NCI-H2029 (cell line): ENCODE results near the gene CAMTA1.

Experiments used
- DNase-seq: peaks from one replicate; lab custom pipeline; 2025; lab: John Stamatoyannopoulos, UW

Gene CAMTA1

DNA sequence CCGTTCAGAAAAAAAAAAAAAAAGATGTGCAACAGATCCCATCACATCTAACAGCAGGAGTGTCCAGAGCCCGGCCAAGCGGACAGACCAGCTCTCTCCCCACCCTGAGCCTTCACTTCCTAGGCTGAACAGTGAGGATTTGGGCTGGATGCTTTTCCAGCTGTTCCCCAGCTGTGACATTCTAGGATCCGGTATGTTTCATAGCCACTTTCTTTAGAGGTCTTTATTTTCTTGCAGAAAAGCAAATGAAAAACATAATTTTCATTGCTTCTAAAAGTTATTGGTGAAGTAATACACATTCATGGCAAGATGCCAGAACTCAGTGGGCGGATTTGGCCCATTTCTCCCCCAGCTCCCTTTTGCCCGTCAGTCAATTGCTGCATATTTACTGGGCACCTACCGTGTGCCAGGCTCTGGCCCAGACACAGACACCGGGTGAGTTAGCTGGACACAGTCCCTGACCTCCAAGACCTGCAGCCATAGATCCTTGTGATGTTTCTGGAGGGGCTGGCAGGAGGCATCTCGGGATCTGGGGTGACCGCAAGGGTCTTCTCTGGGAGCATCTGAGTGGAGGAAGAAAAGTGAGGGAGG lies 772.1 kb downstream of the CAMTA1 start:
- DNase-seq, result no peak

DNA sequence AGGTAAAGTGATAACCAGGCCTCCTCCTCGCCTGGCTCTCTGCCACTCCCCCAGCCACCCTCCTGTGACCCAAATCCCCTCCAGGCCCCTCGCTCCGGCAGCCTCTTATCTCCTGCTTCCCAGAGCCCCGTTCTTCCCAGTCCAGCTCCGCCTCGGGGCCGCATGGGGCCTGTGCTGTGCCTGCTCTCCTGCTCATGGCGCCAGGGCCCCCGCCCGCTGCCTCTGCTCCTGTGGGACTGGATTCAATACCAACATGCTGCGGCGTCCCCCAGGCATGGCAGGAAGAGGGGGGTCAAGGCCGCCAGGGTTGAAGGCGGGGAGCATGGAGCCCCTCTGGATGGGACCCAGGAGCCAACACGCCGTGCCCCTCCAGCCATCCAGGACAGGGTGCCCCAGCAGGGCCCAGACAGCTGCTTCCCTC lies 772.8 kb downstream of the CAMTA1 start:
- no peak for DNase-seq

DNA sequence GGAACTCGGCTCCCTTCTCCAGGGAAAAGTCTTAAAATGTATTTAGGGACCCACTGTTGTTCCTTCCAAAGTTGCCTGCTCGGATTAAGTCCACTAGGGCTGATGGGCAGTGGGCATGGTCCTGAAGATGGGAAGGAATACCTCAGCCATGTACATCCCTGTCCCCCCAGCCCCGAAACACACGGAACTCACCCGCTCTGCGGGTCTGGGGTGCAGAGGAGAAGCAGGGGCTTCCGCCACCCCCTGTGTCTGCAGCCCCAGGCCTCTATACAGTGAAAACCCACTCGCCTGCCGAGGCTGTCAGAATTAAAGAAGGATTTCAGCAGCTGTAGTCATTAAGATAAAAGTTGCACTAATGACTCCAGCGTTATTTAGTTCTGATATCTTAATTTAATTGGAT lies 773.2 kb downstream of the CAMTA1 start:
- DNase-seq, result no peak

DNA sequence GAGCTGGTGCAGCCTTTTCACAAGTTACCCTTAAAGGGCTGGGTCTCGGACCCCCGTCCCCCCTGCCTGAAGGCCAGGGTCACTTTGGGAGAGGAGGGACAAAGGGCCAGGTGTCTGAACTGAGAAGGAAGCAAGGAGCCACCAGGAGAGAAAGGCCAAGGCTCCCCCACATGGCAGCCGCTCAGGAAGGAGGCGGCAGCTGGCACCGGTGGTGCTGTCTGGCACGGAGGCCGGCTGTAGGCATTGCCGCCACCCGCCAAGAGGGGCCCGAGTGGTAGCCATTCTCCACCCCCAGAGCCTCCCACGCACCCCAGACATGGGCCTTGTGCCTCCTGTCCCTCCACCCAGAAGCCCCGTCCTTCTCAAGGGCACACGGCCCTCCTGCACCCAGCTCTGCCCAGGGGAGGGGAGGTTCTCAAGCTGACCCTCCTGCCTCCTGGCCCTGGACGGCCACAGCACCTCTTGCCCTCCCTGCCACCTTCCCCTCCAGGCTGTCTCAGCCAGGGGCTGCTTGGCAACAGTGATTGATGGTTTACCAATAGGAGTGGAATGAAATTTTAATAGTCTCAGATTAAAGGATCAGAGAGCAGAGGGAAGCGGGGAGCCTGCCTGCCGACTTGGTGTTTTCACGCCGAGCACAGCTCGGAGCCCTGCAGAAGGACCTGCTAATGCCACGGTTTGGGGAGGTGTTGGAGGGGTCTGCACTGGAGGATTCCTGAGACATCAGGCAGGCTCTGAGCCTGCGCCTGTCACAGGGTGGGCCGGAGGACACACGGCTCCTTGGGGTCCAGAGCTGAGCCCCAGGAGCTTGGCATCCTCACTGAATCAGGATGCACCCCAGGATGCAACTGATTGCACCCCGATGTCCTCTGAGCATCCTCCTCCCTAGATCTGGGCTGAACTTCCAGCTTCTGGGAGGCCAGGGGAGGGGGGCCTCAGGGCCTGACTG lies 773.9 kb downstream of the CAMTA1 start:
- no peak for DNase-seq

DNA sequence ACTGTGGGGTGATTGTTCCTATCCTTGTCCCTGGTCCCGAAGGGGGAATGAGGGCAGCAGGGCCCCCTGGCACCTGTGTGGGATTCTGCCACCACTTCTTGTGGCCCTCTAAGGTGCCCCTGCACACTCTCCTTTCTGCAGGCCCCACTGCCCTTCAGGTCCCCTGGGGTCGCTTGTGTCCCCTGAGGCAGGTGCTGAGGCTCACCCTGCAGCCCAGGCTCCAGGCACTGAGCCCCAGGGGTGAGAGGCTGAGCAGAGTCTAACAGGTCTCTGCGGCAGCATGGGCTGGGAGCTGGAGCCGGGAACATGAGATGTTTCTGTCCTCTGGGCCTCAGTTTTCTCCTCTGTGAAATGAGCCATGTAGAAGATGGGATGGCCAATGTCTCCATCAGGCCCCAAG lies 774.9 kb downstream of the CAMTA1 start:
- DNase-seq, result no peak

DNA sequence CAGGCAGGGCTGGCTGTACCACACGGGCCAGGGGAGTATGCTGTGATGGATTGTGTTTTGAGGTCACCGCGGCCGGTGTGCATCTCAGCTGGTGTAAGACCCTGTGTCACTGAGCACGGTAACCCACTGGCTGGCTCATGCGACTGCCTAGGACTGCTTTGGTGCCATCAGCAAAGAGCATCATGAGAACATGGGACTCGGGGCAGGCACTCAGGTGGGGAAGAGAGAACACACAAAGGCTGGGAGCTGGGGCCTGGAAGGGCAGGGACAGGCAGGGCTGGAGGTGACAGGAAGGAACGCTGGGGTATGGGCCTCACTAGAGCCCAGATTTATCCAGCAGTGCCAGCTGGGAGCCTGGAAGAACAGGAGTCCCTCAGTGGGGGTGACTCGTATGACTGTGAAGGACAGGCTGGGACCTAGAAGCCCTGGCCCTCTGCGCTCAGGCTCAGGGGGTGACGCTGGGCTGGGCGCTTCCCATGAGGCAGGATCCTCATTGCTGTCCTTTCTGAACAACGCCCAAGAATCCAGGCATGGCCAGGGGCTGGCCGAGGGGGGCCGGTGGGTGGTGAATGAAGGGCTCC lies 775.4 kb downstream of the CAMTA1 start:
- no peak for DNase-seq

DNA sequence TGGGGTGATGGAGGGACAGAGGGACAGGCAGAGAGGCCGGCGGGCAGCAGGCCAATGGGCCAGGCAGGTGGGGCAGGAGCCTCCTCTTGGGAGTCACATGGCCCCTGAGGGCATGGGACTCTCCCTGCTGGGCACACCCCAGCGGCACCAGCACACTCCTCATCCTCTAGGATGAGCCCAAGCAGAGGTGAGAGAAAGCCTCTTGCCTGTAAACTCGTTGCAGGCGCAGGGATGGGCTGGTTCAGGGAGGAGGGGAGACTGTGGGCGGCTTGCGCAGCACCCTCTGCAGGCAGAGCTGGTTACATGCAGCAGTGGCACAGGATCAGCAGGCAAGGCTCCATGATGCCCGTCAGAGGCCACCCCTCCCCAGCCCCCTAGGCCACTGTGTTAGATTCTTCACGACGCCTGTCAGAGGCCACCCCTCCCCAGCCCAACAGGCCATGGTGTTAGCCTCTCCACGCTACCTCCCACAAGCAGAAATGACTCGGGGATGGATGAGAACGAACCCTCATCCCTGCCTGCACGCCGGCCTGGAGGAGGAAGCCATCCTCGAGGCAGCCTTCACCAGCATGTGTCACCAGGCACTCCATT lies 776.2 kb downstream of the CAMTA1 start:
- no peak for DNase-seq

DNA sequence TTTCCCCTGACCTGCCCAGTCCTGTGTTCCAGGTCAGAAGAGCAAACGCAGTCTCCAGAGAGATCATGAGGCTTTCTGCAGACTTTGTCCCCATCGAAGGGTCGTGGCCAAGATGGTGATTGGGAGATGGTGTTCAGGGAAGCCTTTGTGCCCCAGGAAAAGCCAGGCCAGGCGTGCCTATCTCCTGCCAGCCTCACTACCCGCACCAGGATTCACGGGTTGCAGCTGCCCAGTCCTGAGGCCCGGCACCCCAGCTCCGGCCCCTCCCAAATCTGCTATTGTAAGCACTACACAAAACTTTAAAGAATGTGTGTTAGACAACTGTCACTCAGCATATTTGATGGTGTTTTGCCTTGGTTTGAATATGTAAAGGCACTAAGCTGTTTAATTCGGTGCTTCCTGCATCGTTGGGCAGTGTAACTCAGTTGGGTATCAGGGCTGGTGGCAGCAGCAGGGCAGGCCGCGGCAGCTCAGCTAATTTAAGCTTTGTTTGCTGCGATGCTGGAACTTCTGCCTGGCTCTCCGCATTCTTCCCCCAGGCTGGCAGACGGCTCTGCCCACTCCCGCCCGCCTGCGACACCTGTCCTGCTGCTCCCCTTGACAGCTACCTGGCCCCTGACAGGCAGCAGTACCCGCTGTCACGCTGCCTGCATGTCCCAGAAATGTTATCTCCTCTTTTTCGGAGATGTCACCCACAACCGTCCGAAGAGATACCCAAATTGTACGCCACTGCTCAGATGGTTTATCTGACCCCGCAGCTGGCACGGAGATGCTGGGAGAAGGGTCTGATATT lies 776.9 kb downstream of the CAMTA1 start:
- DNase-seq, result no peak

DNA sequence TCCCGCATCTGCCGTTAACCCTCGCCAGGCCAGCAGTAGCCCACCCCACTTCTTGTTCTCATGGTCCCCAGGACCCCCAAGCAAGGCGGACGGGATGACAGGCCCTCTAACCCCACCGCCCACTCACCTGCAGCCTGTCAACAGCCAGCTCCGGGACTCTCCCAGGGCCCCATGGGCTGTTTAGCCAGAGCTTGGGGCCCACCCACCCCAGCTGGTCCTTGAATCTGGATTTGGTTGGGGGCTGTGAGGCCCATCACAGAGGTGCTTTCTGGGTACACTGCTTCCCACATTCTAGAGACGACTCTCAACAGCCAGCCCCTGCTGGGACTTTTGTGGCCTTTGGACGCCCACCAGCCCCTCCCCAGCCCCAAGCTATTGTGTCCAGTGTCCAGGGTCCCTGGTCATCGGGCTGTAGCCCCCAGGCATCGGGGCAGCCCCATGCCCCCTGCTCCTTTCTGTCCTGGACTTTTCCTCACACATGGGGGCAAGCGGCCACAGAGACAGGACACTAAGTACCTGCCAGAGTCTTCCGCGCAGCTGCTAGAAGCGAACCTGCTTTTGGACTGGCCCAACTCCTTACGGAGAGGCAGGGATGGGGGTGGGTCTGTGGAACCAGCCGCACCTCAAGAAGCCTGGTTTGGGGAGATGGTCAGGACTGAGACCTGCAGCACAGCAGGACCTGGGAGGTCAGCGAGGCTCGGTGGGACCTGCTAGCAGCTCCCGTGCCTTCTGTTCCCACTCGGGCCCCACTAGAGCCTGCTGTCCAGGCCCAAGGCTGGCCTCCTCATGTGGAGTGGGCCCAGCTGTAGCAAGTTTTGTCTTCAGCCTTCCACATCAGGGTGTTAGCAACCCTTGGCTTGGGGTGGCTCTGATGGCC lies 777.7 kb downstream of the CAMTA1 start:
- DNase-seq, result no peak

DNA sequence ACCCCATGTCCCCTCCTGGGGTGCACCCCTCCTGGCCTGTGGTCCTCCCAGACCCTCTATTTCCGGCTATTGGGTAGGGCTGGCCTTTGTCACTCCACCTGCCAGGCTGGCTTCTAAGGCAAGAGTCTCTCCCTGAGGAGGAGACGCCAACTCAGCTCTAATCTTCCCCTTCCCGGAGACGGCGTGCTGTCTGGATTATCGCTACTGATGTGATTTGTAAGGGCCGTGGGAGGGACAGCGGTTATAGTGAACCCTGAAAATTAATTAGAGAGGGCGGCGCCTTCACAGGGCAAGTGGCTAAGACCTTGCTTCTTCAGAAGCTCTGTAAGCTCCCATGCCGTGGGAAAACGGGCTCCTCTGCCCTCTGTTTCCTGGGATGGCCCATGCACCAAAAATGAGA lies 778.9 kb downstream of the CAMTA1 start:
- no peak for DNase-seq

DNA sequence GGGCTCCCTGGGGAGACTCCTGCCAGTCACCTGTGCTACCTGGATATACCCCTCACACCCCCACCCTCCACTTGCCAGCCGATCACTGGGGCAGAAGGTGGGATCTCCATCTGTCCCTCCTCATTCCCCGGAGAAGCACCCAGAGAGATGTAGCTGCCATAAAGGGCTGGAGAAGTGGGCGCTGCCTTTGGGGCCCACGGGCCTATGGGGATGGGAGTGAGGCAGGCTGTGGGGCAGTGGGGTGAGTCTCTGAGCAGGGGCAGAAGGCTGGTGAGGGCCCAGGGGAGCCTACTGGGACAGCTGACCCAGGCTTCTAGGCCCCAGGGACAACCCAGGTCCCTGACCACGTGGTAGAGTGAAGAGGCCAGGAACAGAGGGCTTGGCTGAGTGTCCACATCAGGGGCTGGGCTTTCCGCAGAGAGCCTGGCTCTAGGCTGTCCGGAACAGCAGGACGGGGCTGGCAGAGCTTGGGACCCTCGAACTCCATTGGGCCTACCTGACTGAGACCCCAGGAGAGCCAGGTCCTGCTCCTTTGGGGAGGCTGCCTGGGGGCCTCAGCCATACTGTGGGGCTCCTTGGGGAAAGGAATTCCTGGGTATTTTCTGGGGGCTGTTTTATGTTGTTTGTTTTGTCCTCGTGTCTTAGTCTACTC lies 780.0 kb downstream of the CAMTA1 start:
- DNase-seq, result no peak

DNA sequence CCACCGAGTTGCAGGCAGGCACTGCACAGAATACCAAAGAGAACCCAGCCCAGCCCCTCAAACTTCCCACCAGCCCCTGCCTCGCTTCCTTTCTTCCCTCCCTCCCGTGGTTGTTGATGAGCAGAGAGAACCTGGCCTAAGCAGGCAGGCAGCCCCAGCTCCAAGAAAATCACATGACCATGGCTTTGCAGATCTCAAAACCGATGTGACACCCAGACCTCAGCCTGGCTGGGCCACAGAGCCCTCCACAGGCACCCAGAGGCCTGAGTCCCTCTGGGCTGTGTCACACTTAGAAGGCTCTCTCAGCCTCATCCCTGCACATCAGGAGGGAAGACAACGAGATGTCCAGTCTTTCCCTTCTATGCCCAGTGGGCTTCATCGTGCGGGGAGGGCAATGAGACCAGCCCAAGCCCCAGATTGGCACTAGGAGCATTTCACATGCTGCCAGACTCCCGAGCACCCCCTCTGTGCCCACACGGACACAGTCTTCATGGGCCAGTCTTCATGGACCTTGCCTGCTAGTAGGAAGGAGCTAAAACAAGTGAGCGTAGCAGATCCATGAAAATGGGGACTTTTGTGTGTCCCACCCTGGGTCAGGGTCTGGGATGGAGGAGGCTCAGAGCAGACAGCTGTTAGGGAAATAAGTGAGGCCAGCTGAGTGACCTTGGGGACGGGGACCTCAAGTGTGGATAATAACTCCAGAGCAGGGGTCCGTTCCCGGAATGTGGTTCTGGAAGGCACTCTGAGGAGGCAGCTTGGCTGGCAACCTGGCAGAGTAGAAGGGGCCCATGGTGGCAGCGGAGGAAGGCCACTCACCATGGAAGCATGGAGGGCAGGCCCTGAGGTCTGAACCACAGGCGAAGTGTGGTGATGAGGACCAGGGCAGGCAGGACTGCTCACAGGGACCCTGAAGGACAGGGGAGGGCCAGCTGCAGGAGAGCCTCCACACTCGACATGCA lies 781.4 kb downstream of the CAMTA1 start:
- DNase-seq, result no peak

DNA sequence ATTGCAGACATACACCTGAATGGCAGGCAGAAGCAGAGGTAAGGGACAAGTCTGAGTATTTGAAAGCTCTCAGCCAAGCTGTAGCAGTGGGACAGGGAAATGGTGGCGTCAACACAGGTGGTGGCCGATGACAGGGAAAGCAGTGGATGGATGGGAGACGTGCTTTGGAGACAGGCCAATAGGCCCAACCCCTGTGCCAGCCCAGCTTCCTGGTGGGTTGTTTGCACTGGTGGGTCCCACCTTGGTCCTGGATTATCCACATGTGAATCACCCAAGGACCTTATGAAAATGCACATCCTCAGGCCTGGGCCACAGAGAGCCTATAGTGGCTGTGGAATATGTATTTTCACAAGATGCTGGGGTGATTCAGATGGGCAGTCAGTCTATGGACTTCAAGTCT lies 782.1 kb downstream of the CAMTA1 start:
- no peak for DNase-seq

DNA sequence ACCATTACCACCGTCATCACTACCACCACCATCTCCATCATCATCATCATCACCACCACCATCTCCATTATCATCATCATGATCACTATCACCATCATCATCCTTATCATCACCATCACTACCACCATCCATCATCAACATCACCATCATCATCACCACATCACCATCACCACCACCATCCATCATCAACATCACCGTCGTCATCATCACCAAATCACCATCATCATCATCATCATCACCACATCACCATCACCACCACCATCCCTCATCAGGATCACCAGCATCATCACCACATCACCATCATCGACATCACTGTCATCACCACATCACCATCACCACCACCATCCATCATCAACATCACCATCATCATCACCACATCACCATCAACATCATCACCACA lies 782.8 kb downstream of the CAMTA1 start:
- DNase-seq, result no peak

DNA sequence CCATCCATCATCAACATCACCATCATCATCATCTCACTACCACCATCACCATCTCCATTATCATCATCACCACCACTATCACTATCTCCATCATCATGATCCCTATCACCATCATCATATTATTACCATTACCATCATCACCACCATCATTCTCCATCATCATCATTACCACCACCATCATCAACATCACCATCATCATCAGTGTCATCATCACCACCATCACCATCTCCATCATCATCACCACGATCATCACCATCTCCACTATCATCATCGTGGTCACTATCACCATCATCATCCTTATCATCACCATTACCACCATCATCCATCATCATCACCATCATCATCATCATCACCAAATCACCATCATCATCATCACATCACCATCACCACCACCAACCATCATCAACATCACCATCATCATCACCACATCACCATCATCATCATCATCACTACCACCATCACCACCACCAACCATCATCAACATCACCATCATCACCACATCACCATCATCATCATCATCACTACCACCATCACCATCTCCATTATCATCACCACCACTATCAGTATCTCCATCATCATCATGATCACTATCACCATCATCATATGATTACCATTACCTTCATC lies 783.8 kb downstream of the CAMTA1 start:
- DNase-seq, result no peak

DNA sequence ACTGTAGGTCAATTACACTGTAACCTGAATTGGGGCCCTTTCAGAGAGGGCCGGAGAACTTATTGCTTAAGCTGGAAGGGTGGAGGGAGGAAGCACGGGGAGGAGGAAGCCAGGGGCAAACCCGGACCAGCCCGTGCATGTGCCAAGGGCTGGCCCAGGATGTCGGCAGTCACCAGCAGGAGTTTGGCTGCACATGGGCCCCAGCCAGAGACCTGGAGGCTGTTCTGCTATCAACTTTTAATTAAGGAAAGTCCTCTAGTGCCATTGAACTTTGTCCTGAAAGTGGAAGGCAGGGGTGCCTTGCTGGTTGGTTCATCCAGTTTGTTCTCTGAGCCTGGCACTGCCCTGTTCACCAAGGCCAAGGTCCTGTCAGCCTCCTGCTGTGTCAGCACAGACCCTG lies 785.1 kb downstream of the CAMTA1 start:
- DNase-seq, result no peak

DNA sequence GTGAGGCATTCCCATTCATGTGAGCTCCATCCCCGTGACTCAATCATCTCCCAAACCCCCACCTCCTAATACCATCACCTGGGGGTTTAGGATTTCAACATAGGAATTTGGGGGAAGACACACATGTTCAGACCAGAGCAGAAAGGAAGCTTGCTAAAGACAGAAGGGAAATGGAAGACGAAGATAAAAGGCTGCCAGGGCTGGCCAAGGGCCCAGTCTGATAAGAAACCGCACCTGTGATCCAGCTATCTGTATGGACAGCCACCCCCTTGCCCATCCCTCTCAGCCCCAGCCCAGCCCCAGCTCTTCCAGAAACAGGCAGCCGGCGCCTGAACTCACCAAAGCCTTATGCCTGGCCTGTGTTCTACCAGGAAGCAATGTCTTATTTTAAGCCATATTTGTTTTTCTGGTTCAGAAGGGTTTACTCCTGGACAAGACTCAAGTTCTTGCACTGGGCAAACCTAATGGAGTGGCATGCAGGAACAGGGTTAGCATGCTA lies 787.4 kb downstream of the CAMTA1 start:
- DNase-seq, result peak; percentile 90

DNA sequence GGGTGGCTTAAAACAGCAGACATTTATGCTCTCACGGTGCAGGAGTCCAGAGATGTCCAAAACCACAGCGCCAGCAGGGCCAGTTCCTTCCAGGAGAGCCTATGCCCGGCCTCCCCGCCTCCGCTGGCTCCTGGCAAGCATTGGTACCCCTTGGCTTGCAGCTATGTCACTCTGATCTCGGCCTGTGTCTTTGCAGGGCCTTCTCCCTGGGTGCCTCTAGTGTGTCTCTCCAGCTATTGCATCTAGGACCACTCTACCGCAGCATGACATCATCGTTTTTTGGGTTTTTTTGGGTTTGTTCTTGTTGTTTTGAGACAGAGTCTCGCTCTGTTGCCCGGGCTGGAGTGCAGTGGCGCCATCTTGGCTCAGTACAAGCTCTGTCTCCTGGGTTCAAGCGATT lies 788.2 kb downstream of the CAMTA1 start:
- DNase-seq, result no peak
